Gastrocnemius medialis (tissue), 4 donors: Measurements from ENCODE around the gene C4orf36.

Source experiments
- POLR2A ChIP-seq, 2 donors: fragments of 450-650 bp; IDR thresholded peaks; one replicate each; pipeline ENCODE4 v1.6.1; 2017; ENCODE audit warnings: antibody characterized with exemption in 2 of 2, mild to moderate bottlenecking in 2 of 2, moderate library complexity in 2 of 2
- TF ChIP-seq, protein P1 (sequence below), 5 experiments: fragments of 450-650 bp in 3 of 5; fragments of 200-600 bp in 2 of 5; sonication (generic) in 2 of 5; IDR thresholded peaks in 4 of 5; conservative IDR thresholded peaks in 1 of 5; 1 replicate in 4 of 5; 2 replicates in 1 of 5; pipeline ENCODE4 v1.5.1; 2016 to 2019; ENCODE audit warnings: antibody characterized with exemption in 5 of 5, mild to moderate bottlenecking in 3 of 5, moderate library complexity in 3 of 5

DNA sequence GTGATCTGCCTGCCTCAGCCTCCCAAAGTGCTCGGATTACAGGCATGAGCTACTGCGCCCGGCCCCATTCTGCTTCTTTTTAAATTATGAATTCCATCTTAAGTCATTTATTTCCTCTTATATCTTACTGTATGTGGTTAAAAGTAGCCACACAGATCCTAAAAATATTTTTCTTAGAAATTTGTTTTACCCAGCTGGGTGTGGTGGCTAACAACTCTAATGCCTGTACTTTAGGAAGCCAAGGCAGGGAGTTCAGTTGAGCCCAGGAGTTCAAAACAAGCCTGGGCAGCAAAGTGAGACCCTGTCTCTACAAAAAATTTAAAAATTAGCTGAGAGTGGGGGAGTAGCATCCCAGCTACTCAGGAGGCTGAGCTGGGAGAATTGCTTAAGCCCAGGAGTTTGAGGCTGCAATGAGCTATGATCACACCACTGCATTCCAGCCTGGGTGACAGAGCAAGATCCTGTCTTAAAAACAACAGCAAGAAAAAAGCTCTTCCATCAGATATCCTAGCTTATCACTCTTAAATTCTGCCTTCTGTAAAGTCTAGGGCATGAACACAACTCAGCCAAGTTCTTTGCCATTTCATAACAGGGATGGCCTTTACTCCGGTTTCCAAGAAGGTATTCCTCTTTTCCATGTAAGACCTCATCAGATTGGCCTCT lies 27.5 kb upstream of the C4orf36 start:
- TF ChIP-seq, protein P1, sequence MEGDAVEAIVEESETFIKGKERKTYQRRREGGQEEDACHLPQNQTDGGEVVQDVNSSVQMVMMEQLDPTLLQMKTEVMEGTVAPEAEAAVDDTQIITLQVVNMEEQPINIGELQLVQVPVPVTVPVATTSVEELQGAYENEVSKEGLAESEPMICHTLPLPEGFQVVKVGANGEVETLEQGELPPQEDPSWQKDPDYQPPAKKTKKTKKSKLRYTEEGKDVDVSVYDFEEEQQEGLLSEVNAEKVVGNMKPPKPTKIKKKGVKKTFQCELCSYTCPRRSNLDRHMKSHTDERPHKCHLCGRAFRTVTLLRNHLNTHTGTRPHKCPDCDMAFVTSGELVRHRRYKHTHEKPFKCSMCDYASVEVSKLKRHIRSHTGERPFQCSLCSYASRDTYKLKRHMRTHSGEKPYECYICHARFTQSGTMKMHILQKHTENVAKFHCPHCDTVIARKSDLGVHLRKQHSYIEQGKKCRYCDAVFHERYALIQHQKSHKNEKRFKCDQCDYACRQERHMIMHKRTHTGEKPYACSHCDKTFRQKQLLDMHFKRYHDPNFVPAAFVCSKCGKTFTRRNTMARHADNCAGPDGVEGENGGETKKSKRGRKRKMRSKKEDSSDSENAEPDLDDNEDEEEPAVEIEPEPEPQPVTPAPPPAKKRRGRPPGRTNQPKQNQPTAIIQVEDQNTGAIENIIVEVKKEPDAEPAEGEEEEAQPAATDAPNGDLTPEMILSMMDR (IDR thresholded peaks at IDR 0.05 in 4 of 5, conservative IDR thresholded peaks at IDR 0.05 in 1 of 5) = no peak
- TF ChIP-seq POLR2A (IDR thresholded peaks at IDR 0.05) = no peak
